Chondrocyte (in vitro differentiated cells): ENCODE results near the gene KAZN. TPM values are rescaled to one million over a fixed set of nuclear protein-coding genes. Genes with fewer than 3 reads are reported as not detected.
A peak's percentile ranks its signal among the peaks of the same experiment; 100 is the strongest.

Experiments used
- DNase-seq: peaks from one replicate; pipeline ENCODE4 v3.0.0; 2021; ENCODE audit warnings: mixed read lengths, low spot score
- H3K27ac Mint-ChIP-seq: one replicate; pipeline ENCODE4 v1.8.0; 2021; ENCODE audit warnings: mild to moderate bottlenecking, moderate library complexity, mixed read lengths; ENCODE audit not compliant: unreplicated experiment
- H3K27me3 Mint-ChIP-seq: 2 replicates; pipeline ENCODE4 v1.8.0; 2021; ENCODE audit warnings: low read depth, mixed read lengths
- H3K36me3 Mint-ChIP-seq: 2 replicates; pipeline ENCODE4 v1.8.0; 2021; ENCODE audit warnings: low read depth, mixed read lengths
- H3K4me1 Mint-ChIP-seq: 2 replicates; pipeline ENCODE4 v1.8.0; 2021; ENCODE audit warnings: low read depth, mild to moderate bottlenecking, mixed read lengths
- H3K4me3 Mint-ChIP-seq: one replicate; pipeline ENCODE4 v1.8.0; 2021; ENCODE audit warnings: mild to moderate bottlenecking, moderate library complexity, mixed read lengths; ENCODE audit not compliant: unreplicated experiment
- H3K9me3 Mint-ChIP-seq: 2 replicates; pipeline ENCODE4 v1.8.0; 2021; ENCODE audit warnings: low read depth, mixed read lengths
- total RNA-seq: library from RNA; stranded (reverse); gene quantifications from 3 replicates; pipeline ENCODE4 v1.2.1, GENCODE V29; 2021
- TF ChIP-seq, protein P1 (sequence below): fragments of 200-600 bp; sonication (generic); IDR thresholded peaks from 2 replicates; pipeline ENCODE4 v1.5.0; 2021; ENCODE audit warnings: antibody characterized with exemption, mild to moderate bottlenecking, moderate library complexity

Gene KAZN
- total RNA-seq, 1 donor from 2014 or later: 29.6 TPM

DNA sequence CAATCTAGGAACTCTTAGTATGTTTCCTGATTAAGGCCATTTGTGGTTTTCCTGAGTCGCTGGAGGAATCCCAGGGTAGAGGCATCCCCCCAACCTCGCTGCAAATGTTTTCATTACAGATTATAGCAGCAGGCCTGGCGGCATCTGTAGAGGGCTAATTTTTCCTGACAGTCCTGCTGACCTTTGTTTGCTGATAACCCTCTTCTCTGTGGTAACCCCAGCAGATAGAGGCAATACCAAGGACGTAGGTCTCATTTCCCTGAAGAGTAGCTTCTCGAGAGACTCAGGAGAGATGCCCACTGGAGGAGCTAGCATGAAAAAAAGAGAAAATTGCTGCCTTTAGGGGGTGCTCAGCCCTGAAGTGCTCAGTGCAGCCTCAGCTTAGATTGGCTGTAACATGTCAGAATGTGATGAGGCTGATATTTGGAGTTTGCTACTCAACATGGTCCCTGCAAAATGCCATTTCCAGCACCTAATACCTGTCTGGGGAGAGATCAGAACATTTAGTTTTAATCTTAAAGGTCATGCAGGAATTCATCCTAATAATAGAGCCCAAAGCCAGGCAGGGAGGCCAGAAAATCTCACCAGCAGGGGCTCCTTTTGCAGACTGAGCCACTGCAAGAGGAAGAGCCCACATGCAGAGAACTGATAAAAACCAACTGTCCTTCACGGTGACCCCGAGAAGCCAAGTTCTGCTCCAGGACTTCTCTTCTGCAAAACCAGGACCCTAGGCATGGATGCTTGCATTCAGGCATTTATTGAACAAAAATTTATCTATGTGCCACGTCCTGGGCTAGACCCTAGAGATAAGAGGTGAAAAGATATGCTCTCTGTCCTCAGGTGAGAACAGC is 184.5 kb downstream of the KAZN start:
- Mint-ChIP-seq H3K36me3 (no peaks in the 10 kb centered on the region), H3K4me1 (no peaks in the 10 kb centered on the region), H3K27me3 (peaks cover 10% of the 10 kb centered on the region), H3K9me3 (no peaks in the 10 kb centered on the region), H3K27ac (no peak overlapping the region), H3K4me3 (no peak overlapping the region)
- DNase-seq: no peak
- TF ChIP-seq, protein P1, sequence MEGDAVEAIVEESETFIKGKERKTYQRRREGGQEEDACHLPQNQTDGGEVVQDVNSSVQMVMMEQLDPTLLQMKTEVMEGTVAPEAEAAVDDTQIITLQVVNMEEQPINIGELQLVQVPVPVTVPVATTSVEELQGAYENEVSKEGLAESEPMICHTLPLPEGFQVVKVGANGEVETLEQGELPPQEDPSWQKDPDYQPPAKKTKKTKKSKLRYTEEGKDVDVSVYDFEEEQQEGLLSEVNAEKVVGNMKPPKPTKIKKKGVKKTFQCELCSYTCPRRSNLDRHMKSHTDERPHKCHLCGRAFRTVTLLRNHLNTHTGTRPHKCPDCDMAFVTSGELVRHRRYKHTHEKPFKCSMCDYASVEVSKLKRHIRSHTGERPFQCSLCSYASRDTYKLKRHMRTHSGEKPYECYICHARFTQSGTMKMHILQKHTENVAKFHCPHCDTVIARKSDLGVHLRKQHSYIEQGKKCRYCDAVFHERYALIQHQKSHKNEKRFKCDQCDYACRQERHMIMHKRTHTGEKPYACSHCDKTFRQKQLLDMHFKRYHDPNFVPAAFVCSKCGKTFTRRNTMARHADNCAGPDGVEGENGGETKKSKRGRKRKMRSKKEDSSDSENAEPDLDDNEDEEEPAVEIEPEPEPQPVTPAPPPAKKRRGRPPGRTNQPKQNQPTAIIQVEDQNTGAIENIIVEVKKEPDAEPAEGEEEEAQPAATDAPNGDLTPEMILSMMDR: peak; percentile 61

DNA sequence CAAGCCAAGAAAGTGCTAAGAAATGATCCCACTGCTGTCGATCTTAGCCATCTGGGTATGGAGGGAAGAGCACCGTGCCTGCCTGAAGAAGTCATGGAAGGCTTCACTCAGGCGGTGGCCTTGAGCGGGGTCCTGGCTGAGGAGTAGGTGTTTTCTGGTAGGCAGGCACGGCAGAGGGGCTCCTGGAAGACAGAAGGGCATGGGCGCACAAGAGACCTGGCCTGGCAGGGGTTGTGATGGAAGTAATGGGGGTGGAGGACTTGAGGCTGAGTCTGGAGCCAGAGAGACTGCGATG is 185.1 kb downstream of the KAZN start:
- H3K9me3 Mint-ChIP-seq: no peaks in the 10 kb centered on the region

DNA sequence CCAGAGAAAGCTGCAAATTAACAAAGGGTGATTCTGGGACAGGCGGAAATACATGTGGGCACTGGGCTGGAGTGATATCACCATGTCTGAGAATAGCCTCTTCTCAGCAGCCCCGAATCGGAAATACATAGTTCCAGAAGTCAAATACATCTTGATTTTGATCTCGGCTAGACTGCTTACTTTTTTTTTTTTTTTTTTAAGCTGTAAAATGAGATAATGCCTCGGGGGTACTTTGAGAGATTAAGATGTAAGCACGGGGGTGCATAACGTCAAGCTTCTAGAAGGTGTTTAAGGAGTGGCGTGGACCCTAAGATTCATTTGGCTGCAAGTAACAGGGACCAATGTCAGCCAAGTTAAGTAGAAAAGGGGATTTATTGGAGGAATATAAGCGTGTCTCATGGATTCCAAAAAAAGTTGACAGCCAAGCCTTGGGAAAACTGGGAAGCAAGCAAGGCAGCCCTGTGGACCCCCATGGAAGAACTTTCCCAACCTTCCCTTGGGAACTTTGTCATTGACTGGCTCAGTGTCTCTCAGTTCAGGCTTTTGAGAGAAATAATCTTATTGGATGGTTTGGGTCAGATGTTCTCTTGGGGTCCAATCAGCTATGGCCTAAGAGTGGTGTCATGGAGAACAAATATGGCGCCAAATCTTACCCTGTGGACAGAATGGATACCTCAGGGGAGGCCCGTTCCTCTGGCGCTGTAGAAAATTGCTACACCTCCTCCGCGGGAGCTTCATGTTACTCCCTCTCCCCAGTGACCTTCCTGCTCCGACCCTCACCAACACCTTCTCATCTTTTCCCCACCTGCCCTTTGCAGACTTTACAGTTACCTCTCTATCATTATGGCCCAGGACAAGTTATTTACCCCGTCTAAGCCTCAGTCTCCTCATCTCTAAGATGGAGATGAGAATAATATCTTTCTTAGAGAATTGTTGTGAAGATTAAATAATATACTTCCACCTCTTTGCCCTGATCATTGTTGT is 186.6 kb downstream of the KAZN start:
- peaks cover 15% of the 10 kb centered on the region for H3K27me3 Mint-ChIP-seq
- TF ChIP-seq, protein P1: no peak
- H3K4me3 Mint-ChIP-seq: no peak overlapping the region
- H3K27ac Mint-ChIP-seq: no peak overlapping the region
- no peaks in the 10 kb centered on the region for H3K4me1 Mint-ChIP-seq
- H3K9me3 Mint-ChIP-seq: no peaks in the 10 kb centered on the region
- H3K36me3 Mint-ChIP-seq: no peaks in the 10 kb centered on the region
- DNase-seq: no peak

More for the DNA sequence above, 185.1 kb downstream of the KAZN start:
- no peak overlapping the region for H3K27ac Mint-ChIP-seq
- H3K36me3 Mint-ChIP-seq: no peaks in the 10 kb centered on the region
- H3K27me3 Mint-ChIP-seq: peaks cover 16% of the 10 kb centered on the region
- TF ChIP-seq, protein P1: no peak
- DNase-seq: no peak
- H3K4me1 Mint-ChIP-seq: no peaks in the 10 kb centered on the region
- H3K4me3 Mint-ChIP-seq: no peak overlapping the region

DNA sequence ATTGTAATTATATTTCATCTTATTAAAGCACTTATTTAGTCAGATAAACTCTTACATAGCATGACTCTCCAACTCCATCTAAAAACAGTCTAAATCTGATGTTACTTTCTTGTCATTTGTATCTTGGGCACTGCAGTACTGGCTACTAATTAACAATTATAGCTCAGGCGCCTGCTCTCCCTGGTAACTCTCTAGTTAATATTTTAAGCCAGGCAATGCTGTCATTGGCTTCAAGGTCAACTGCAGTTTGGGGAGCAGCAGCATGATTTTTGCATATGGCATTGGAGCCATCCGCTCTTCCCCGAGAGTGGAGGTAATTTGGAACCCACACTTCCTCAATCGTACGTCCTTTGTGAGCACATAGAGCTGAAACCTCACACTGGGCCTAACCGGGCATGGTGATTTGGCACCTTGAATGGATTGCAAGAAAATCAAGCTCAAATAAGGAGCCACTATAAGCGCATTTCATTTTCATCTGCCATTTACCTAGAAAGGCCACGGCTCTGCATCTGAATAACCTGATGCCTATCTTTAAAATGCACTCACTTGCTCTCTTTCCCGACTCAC is 187.7 kb downstream of the KAZN start:
- Mint-ChIP-seq H3K9me3 (no peaks in the 10 kb centered on the region), H3K4me3 (no peak overlapping the region), H3K27ac (no peak overlapping the region), H3K4me1 (no peaks in the 10 kb centered on the region), H3K36me3 (no peaks in the 10 kb centered on the region), H3K27me3 (peaks cover 18% of the 10 kb centered on the region)
- TF ChIP-seq, protein P1: no peak
- DNase-seq: no peak

DNA sequence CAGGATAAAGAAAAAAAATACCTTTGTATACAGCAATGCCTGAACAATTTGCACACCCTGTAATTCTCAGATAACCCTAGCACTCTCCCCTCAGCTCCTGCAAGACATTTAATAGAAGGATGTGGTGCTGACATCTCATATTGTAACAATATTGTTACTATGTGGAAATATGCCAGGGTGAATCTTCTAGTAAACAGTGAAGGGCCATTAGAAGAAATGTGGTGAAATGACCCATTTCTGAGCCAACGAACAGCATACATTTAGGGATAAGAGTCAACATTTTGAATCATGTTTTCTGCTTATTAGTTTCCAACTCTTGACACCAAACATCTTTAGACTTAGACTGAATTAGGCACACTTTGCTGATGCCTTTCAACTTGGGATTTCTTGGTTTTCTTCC is 188.2 kb downstream of the KAZN start:
- Mint-ChIP-seq H3K36me3 (no peaks in the 10 kb centered on the region), H3K9me3 (no peaks in the 10 kb centered on the region), H3K27me3 (peaks cover 21% of the 10 kb centered on the region), H3K4me3 (no peak overlapping the region), H3K27ac (no peak overlapping the region), H3K4me1 (no peaks in the 10 kb centered on the region)
- TF ChIP-seq, protein P1: no peak
- no peak for DNase-seq
